ENCODE measurements around the gene HMCN2. TPM values are rescaled to one million over a fixed set of nuclear protein-coding genes. Genes with fewer than 3 reads are reported as not detected.

The HMCN2 gene
- total and polyA plus RNA-seq, 2 of the 4 experiments (the other 2 are of a cell fraction), result 0.02 TPM; not detected in 1

DNA sequence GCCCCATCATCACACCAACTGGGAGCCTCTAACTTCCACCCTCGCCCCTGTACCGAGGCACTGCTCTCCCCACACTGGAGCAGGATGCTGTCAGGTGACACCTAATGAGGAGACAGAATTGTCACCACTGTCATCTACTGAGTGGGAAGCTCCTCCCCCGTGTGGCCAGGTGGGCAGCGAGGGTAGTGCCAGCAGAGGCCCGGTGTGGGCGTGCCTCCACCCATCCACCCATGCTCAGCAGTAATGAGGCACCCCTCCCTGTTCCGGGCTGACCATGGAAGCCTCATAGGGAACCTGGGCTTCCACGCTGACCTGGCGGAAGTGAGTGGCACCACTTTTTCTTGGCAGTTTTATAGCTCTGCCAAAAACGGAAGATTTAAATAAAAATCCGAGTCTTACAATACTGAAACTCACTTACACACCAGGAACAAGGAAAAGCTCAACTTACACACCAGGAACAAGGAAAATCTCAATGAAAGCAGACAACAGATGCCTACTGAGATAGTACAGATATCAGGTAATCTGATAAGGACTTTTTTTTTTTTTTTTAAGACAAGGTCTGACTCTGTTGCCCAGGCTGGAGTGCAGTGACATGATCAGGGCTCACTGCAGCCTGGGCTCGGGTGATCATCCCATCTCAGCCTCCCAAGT is 148.6 kb downstream of the HMCN2 start:
- H3K18ac ChIP-seq (ENCODE audit: low read depth, low read length), result no peak overlapping the region
- H3K9ac ChIP-seq (ENCODE audit: low read depth, low read length), result no peak overlapping the region
- H2BK20ac ChIP-seq (ENCODE audit: low read depth, low read length), result no peak overlapping the region
- no peak overlapping the region for H2AK9ac ChIP-seq (replicated peaks; ENCODE audit: low read depth, low read length, poor library complexity)
- H4K20me1 ChIP-seq (ENCODE audit: insufficient read depth, low read length), result no peaks in the 10 kb centered on the region
- H4K8ac ChIP-seq (ENCODE audit: low read depth in 2 of 2, low read length in 2 of 2), result no peak overlapping the region
- no peak overlapping the region for H2BK5ac ChIP-seq (ENCODE audit: low read depth, low read length, poor library complexity, severe bottlenecking)
- no peak overlapping the region for H3K14ac ChIP-seq (replicated peaks; ENCODE audit: low read depth, low read length)
- peaks cover 7% of the 10 kb centered on the region; the same call in 1 of the 2 replicates for H3K4me1 ChIP-seq (ENCODE audit: control insufficient read depth, insufficient read depth, low read length)
- no peak overlapping the region; the same call in 1 of the 2 replicates for H2BK120ac ChIP-seq (ENCODE audit: low read depth, low read length)
- peaks cover 7% of the 10 kb centered on the region for H3K27me3 ChIP-seq (ENCODE audit: control insufficient read depth, insufficient read depth, low read length)
- H2AK5ac ChIP-seq (ENCODE audit: low read depth, low read length), result no peak overlapping the region
- no peak overlapping the region for H2AFZ ChIP-seq (replicated peaks; ENCODE audit: low read length, poor library complexity)
- no peak overlapping the region for H2BK15ac ChIP-seq (ENCODE audit: low read depth, low read length)
- H3K4me2 ChIP-seq (ENCODE audit: low read depth, low read length), result no peak overlapping the region
- CTCF ChIA-PET, result no interaction called here
- no peak overlapping the region for H3K27ac ChIP-seq (ENCODE audit: insufficient read depth, low read length)
- H3K79me1 ChIP-seq (ENCODE audit: low read depth in 1 of 2, low read length in 2 of 2), result no peaks in the 10 kb centered on the region
- POLR2A ChIA-PET (ENCODE audit: unreplicated experiment), result no interaction called here
- 77% methylated on average over 9 of the region's 12 CpGs; no CpG with 5 or more reads in 1 of the 2 experiments for WGBS, 2 experiments (ENCODE audit: extremely low coverage in 2 of 2, insufficient read length in 1 of 2)
- H4K5ac ChIP-seq (ENCODE audit: low read depth, low read length), result no peak overlapping the region
- H3K9me1 ChIP-seq (ENCODE audit: insufficient read depth, low read length), result no peaks in the 10 kb centered on the region
- no peak overlapping the region for H3K4ac ChIP-seq (ENCODE audit: low read depth, low read length)
- TF ChIP-seq BHLHE40 (IDR thresholded peaks at IDR 0.05; ENCODE audit: low read depth, low read length) (no peak), RCOR1 (IDR thresholded peaks at IDR 0.05; ENCODE audit: insufficient replicate concordance, low read length) (no peak), MAZ (IDR thresholded peaks at IDR 0.05; ENCODE audit: borderline replicate concordance, low read depth, low read length) (no peak), POLR2A (IDR thresholded peaks at IDR 0.05; ENCODE audit: low read depth, low read length) (no peak), RAD21 (IDR thresholded peaks at IDR 0.05; ENCODE audit: low read length) (no peak), MAFK (IDR thresholded peaks at IDR 0.05; ENCODE audit: low read depth, low read length) (no peak)
- intact Hi-C loops (cut with micrococcal nuclease), result no loop called here
- no peak overlapping the region for H3K56ac ChIP-seq (ENCODE audit: extremely low read depth, insufficient read depth, low read length)
- H4K91ac ChIP-seq (ENCODE audit: insufficient read depth, low read depth, low read length), result no peak overlapping the region
- DNase-seq, result no peak
- in situ Hi-C loops (cut with MboI; ENCODE audit: low sequenced_read_pairs), result no loop called here
- dilution Hi-C loops (cut with HindIII; ENCODE audit: low sequenced_read_pairs, unreplicated experiment), result no loop called here
- no TSS peak for BruUV-seq (replicated peaks)
- no peak for ATAC-seq (ENCODE audit: low read depth)
- H3K4me3 ChIP-seq (ENCODE audit: insufficient read depth, low read depth, low read length), result no peak overlapping the region
- no peaks in the 10 kb centered on the region for H3K36me3 ChIP-seq (ENCODE audit: control insufficient read depth, insufficient read depth, low read length)
- no peak overlapping the region for H3K23ac ChIP-seq (ENCODE audit: low read depth, low read length)
- H3K9me3 ChIP-seq (ENCODE audit: control insufficient read depth, insufficient read depth, low read length), result no peaks in the 10 kb centered on the region
